ENCODE measurements around the gene CDK13.

CDK13 gene

GRCh38 chr7:39967406-39968161, 17.5 kb downstream of the CDK13 start:
- H3K9ac ChIP-seq (ENCODE audit: low read length), result no peak overlapping the region
- H3K27ac ChIP-seq (ENCODE audit: low read length), result no peak overlapping the region
- H3K4me1 ChIP-seq (ENCODE audit: low read length), result no peaks in the 10 kb centered on the region
- no peak for TF ChIP-seq EZH2phosphoT487 (IDR thresholded peaks at IDR 0.05; ENCODE audit: low read depth)
- no peak for TF ChIP-seq CTCF (IDR thresholded peaks at IDR 0.05; ENCODE audit: low read depth, low read length)
- peaks cover 55% of the 10 kb centered on the region for H4K20me1 ChIP-seq (ENCODE audit: insufficient read depth, low read length)
- H3K36me3 ChIP-seq (replicated peaks; ENCODE audit: low read depth, low read length), result peaks cover 3% of the 10 kb centered on the region
- H3K4me2 ChIP-seq (ENCODE audit: low read length), result no peak overlapping the region
- H3K9me3 ChIP-seq (ENCODE audit: insufficient read depth, low read length), result no peaks in the 10 kb centered on the region
- H2AFZ ChIP-seq (ENCODE audit: low read depth, low read length), result no peak overlapping the region
- H3K27me3 ChIP-seq (ENCODE audit: low read depth, low read length), result no peaks in the 10 kb centered on the region
- peaks cover 84% of the 10 kb centered on the region for H3K79me2 ChIP-seq (ENCODE audit: low read length)
- no peak overlapping the region for H3K4me3 ChIP-seq (ENCODE audit: low read length)

- Histone ChIP-seq H3K27me3 (ENCODE audit: low read depth, low read length) (no peaks in the 10 kb centered on the region), H4K20me1 (ENCODE audit: insufficient read depth, low read length) (peaks cover 74% of the 10 kb centered on the region), H3K27ac (ENCODE audit: low read length) (no peak overlapping the region), H3K4me1 (ENCODE audit: low read length) (peaks cover 8% of the 10 kb centered on the region), H3K9ac (ENCODE audit: low read length) (no peak overlapping the region), H3K4me3 (ENCODE audit: low read length) (no peak overlapping the region), H3K36me3 (replicated peaks; ENCODE audit: low read depth, low read length) (peaks cover 3% of the 10 kb centered on the region), H3K4me2 (ENCODE audit: low read length) (no peak overlapping the region), H2AFZ (ENCODE audit: low read depth, low read length) (no peak overlapping the region), H3K9me3 (ENCODE audit: insufficient read depth, low read length) (no peaks in the 10 kb centered on the region), H3K79me2 (ENCODE audit: low read length) (peaks cover 92% of the 10 kb centered on the region)
- TF ChIP-seq EZH2phosphoT487 (IDR thresholded peaks at IDR 0.05; ENCODE audit: low read depth), result no peak
- no peak for TF ChIP-seq CTCF (IDR thresholded peaks at IDR 0.05; ENCODE audit: low read depth, low read length)
Measured at GRCh38 chr7:39969431-39969830, 19.4 kb downstream of the CDK13 start.

DNA sequence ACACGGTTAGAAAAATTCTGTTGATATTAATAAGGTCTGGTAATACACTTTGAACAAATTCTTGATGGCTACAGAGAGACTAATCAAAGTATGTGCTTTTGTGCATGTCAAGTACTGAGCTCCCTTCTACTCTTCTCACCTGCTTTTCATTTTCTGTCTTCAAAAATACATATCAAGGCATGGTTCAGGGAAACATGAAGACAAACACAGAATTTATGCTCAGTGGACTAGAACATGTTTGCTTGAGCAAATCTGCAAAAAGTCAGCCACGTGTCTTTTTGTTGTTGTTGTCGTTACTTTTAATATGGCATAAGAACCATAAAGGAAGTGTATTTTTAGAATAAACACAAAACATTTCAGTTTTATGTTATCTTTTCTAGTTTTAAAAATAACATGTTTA, 21.9 kb downstream of the CDK13 start:
- peaks cover 93% of the 10 kb centered on the region for H4K20me1 ChIP-seq (ENCODE audit: insufficient read depth, low read length)
- no peak overlapping the region for H2AFZ ChIP-seq (ENCODE audit: low read depth, low read length)
- TF ChIP-seq EZH2phosphoT487 (IDR thresholded peaks at IDR 0.05; ENCODE audit: low read depth) (no peak), CTCF (IDR thresholded peaks at IDR 0.05; ENCODE audit: low read depth, low read length) (no peak)
- H3K27ac ChIP-seq (ENCODE audit: low read length), result no peak overlapping the region
- H3K4me1 ChIP-seq (ENCODE audit: low read length), result peaks cover 16% of the 10 kb centered on the region
- no peak overlapping the region for H3K4me3 ChIP-seq (ENCODE audit: low read length)
- H3K27me3 ChIP-seq (ENCODE audit: low read depth, low read length), result no peaks in the 10 kb centered on the region
- peaks cover 100% of the 10 kb centered on the region for H3K79me2 ChIP-seq (ENCODE audit: low read length)
- no peak overlapping the region for H3K9ac ChIP-seq (ENCODE audit: low read length)
- no peak overlapping the region for H3K4me2 ChIP-seq (ENCODE audit: low read length)
- no peaks in the 10 kb centered on the region for H3K9me3 ChIP-seq (ENCODE audit: insufficient read depth, low read length)
- H3K36me3 ChIP-seq (replicated peaks; ENCODE audit: low read depth, low read length), result peaks cover 3% of the 10 kb centered on the region

- 0 out of 2 replicates have a peak overlapping the region, but pooled peaks have one; percentile 1 for H3K4me2 ChIP-seq (ENCODE audit: low read length)
Measured at GRCh38 chr7:39973801-39974200, 23.7 kb downstream of the CDK13 start.

More at GRCh38 chr7:39973801-39974200, 23.7 kb downstream of the CDK13 start:
- peaks cover 93% of the 10 kb centered on the region for H4K20me1 ChIP-seq (ENCODE audit: insufficient read depth, low read length)
- no peak for TF ChIP-seq EZH2phosphoT487 (IDR thresholded peaks at IDR 0.05; ENCODE audit: low read depth)
- TF ChIP-seq CTCF (IDR thresholded peaks at IDR 0.05; ENCODE audit: low read depth, low read length), result no peak
- H3K36me3 ChIP-seq (replicated peaks; ENCODE audit: low read depth, low read length), result no peaks in the 10 kb centered on the region
- H3K27me3 ChIP-seq (ENCODE audit: low read depth, low read length), result no peaks in the 10 kb centered on the region
- H3K4me3 ChIP-seq (ENCODE audit: low read length), result no peak overlapping the region
- H3K9me3 ChIP-seq (ENCODE audit: insufficient read depth, low read length), result no peaks in the 10 kb centered on the region
- peaks cover 30% of the 10 kb centered on the region for H3K4me1 ChIP-seq (ENCODE audit: low read length)
- H2AFZ ChIP-seq (ENCODE audit: low read depth, low read length), result no peak overlapping the region
- H3K9ac ChIP-seq (ENCODE audit: low read length), result no peak overlapping the region
- H3K79me2 ChIP-seq (ENCODE audit: low read length), result peaks cover 100% of the 10 kb centered on the region
- H3K27ac ChIP-seq (ENCODE audit: low read length), result no peak overlapping the region

All from OCI-LY3 (cell line).